Ovary (tissue), 3 donors: ENCODE results near the gene ADARB2.

ENCODE experiments used
- POLR2A ChIP-seq: fragments of 450-650 bp; IDR thresholded peaks from one replicate; pipeline ENCODE4 v1.6.1; 2017; ENCODE audit warnings: antibody characterized with exemption, mild to moderate bottlenecking, moderate library complexity
- TF ChIP-seq, protein P1 (sequence below), 3 donors: fragments of 450-650 bp in 2 of 3; fragments of 200-600 bp in 1 of 3; IDR thresholded peaks; one replicate each; pipeline versions ENCODE4 v1.5.1 to v1.8.0; 2016 to 2022; ENCODE audit warnings: antibody characterized with exemption in 3 of 3, mild to moderate bottlenecking in 1 of 3
- donor health status: DM: no; HTN: no; CAD: no.

DNA sequence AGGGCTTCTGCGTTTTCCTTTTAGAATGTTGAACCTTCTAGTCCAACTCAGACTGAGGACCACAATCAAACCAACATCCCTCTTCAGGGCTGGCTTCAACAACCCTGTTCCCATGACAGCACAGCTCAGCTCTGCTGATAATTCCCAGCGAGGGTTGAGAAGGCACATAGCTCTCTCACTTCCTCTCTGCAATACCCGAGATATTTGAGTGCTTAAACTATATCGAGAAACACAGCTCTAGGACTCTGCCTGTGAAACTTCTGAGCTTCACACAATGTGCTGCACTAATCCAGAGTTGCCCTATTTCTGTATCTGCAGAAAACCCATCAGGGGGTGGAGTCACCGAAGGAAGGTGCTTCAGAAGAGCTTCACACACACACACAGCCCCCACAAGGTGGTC is 1.6 kb upstream of the ADARB2 start:
- TF ChIP-seq, protein P1, sequence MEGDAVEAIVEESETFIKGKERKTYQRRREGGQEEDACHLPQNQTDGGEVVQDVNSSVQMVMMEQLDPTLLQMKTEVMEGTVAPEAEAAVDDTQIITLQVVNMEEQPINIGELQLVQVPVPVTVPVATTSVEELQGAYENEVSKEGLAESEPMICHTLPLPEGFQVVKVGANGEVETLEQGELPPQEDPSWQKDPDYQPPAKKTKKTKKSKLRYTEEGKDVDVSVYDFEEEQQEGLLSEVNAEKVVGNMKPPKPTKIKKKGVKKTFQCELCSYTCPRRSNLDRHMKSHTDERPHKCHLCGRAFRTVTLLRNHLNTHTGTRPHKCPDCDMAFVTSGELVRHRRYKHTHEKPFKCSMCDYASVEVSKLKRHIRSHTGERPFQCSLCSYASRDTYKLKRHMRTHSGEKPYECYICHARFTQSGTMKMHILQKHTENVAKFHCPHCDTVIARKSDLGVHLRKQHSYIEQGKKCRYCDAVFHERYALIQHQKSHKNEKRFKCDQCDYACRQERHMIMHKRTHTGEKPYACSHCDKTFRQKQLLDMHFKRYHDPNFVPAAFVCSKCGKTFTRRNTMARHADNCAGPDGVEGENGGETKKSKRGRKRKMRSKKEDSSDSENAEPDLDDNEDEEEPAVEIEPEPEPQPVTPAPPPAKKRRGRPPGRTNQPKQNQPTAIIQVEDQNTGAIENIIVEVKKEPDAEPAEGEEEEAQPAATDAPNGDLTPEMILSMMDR (IDR thresholded peaks at IDR 0.05) = no peak
- no peak for TF ChIP-seq POLR2A
